Upper lobe of right lung (tissue), 1 donor: ENCODE results near the gene PROX1. TPM values are rescaled to one million over a fixed set of nuclear protein-coding genes. Genes with fewer than 3 reads are reported as not detected.

Experiments used
- ATAC-seq: fragments of 200-7000 bp; cut with Tn5 transposase; one replicate; pipeline ENCODE4 v1.9.1; 2020; ENCODE audit warnings: mild to moderate bottlenecking, moderate library complexity
- DNase-seq: peaks from one replicate; pipeline ENCODE4 v3.0.0-alpha.2; 2020
- H3K27ac ChIP-seq: fragments of 200-600 bp; one replicate; pipeline ENCODE4 v1.8.0; 2022
- H3K27me3 ChIP-seq: fragments of 200-600 bp; one replicate; pipeline ENCODE4 v1.8.0; 2022; ENCODE audit warnings: mild to moderate bottlenecking
- H3K36me3 ChIP-seq: fragments of 200-600 bp; one replicate; pipeline ENCODE4 v1.8.0; 2022
- H3K4me1 ChIP-seq: fragments of 200-600 bp; one replicate; pipeline ENCODE4 v1.8.0; 2022
- H3K4me3 ChIP-seq: fragments of 200-600 bp; one replicate; pipeline ENCODE4 v1.8.0; 2022; ENCODE audit warnings: mild to moderate bottlenecking
- H3K9me3 ChIP-seq: fragments of 200-600 bp; one replicate; pipeline ENCODE4 v1.8.0; 2022
- intact Hi-C: fragments of 100-400 bp; cut with DNase I; formaldehyde crosslinking; loops from one replicate; pipeline ENCODE4 v1.11.0; 2022
- total RNA-seq: library from RNA; stranded (reverse); fragmentation: NEBNext Ultra II Directional; extraction: Animal tissue kit (Norgen Biotek cat#: 25700); gene quantifications from one replicate; pipeline ENCODE4 v1.2.1, GENCODE V29; 2021
- TF ChIP-seq, protein P1 (sequence below): fragments of 200-600 bp; IDR thresholded peaks from one replicate; pipeline ENCODE4 v1.8.0; 2022; ENCODE audit warnings: antibody characterized with exemption
- donor health status: DM: no; HTN: yes; CAD: no; lungs with severe emphysema.

The PROX1 gene
- total RNA-seq, 1 donor from 2014 or later, result 14.1 TPM

- Histone ChIP-seq H3K27ac (no peak overlapping the region), H3K27me3 (no peaks in the 10 kb centered on the region), H3K4me1 (no peaks in the 10 kb centered on the region), H3K9me3 (no peaks in the 10 kb centered on the region), H3K36me3 (no peaks in the 10 kb centered on the region), H3K4me3 (no peak overlapping the region)
- TF ChIP-seq, protein P1, sequence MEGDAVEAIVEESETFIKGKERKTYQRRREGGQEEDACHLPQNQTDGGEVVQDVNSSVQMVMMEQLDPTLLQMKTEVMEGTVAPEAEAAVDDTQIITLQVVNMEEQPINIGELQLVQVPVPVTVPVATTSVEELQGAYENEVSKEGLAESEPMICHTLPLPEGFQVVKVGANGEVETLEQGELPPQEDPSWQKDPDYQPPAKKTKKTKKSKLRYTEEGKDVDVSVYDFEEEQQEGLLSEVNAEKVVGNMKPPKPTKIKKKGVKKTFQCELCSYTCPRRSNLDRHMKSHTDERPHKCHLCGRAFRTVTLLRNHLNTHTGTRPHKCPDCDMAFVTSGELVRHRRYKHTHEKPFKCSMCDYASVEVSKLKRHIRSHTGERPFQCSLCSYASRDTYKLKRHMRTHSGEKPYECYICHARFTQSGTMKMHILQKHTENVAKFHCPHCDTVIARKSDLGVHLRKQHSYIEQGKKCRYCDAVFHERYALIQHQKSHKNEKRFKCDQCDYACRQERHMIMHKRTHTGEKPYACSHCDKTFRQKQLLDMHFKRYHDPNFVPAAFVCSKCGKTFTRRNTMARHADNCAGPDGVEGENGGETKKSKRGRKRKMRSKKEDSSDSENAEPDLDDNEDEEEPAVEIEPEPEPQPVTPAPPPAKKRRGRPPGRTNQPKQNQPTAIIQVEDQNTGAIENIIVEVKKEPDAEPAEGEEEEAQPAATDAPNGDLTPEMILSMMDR, result no peak
- intact Hi-C loops, result no loop called here
- DNase-seq (no peak), ATAC-seq (no peak)
These were observed 24.6 kb downstream of the PROX1 start for GRCh38 chr1:214012418-214012817.

DNA sequence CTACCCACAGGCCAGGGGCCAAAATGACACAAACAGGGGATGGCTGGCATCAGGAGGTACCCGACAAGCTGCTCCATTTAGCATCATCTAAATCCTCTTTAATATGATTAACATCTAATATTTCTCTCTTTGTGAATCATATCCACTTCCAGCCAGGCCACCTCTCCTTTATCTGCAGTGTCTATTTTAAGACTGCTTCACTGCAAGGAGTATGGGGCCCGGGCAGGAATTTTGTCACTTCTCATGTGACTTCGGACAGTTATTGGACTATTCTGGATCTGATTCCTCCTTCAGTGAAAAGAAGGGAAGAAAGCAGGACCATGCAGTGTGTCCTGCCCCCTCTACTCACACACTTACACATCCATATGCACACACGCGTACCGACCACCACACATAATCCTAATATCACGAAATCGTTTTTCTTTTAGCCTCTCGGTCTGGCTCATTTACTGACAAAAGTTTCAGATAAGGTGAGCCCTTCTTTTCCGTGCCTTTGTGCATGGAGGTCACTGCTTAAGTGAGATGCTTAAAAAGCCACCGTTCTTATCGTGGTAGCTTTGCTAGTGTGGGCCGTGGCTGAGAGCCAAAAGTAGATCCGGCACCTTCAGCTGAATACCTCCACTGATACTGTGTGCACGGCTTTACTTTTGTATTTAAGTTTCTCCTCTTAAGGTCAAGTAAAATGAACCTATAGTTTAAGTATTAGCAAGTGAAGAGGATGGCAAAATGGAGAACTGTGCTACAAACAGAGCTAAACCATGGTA, 26.0 kb downstream of the PROX1 start:
- Histone ChIP-seq H3K36me3 (no peaks in the 10 kb centered on the region), H3K27ac (no peak overlapping the region), H3K27me3 (no peaks in the 10 kb centered on the region), H3K9me3 (no peaks in the 10 kb centered on the region), H3K4me3 (no peak overlapping the region), H3K4me1 (no peaks in the 10 kb centered on the region)
- intact Hi-C loops, result no loop called here
- ATAC-seq (no peak), DNase-seq (no peak)
- TF ChIP-seq, protein P1, result no peak

DNA sequence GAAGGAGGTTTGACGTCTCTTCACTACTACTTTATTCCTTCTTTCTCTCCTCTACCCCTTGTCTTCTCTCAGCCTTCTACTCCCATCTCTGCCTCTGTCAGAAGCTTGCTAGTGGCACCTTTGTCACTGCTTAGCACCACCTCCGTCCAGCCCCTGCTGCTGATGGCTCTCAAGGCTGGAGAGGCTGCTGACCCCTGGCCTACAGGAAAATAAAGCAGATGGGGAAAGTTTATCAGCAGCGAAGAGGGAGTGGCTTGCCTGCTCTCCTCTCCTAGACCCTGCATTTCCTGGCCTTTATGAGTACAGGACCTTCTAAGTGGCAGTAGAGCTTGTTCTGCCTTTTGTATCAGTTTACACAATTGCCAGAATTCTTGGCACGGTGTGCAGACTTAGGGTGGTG, 27.0 kb downstream of the PROX1 start:
- no peaks in the 10 kb centered on the region for H3K4me1 ChIP-seq
- no peaks in the 10 kb centered on the region for H3K9me3 ChIP-seq
- intact Hi-C loops, result no loop called here
- H3K4me3 ChIP-seq, result no peak overlapping the region
- no peaks in the 10 kb centered on the region for H3K36me3 ChIP-seq
- TF ChIP-seq, protein P1, result no peak
- no peak for ATAC-seq
- no peaks in the 10 kb centered on the region for H3K27me3 ChIP-seq
- no peak overlapping the region for H3K27ac ChIP-seq
- DNase-seq, result no peak

- Histone ChIP-seq H3K9me3 (no peaks in the 10 kb centered on the region), H3K27me3 (no peaks in the 10 kb centered on the region), H3K4me1 (no peaks in the 10 kb centered on the region), H3K4me3 (no peak overlapping the region), H3K36me3 (no peaks in the 10 kb centered on the region), H3K27ac (no peak overlapping the region)
- TF ChIP-seq, protein P1, result no peak
- ATAC-seq (no peak), DNase-seq (no peak)
- intact Hi-C loops, result no loop called here
These were observed 29.6 kb downstream of the PROX1 start for GRCh38 chr1:214017191-214017982.

GRCh38 chr1:214018386-214019268, 30.9 kb downstream of the PROX1 start:
- no peaks in the 10 kb centered on the region for H3K27me3 ChIP-seq
- no peaks in the 10 kb centered on the region for H3K36me3 ChIP-seq
- ATAC-seq (no peak), DNase-seq (no peak)
- H3K4me1 ChIP-seq, result no peaks in the 10 kb centered on the region
- no peak overlapping the region for H3K4me3 ChIP-seq
- intact Hi-C loops, result no loop called here
- no peak overlapping the region for H3K27ac ChIP-seq
- H3K9me3 ChIP-seq, result no peaks in the 10 kb centered on the region
- TF ChIP-seq, protein P1, result no peak
